H1 (cell line): Measurements from ENCODE around the gene SLN. TPM values are rescaled to one million over a fixed set of nuclear protein-coding genes. Genes with fewer than 3 reads are reported as not detected.

Experiments
- CTCF ChIA-PET: fragments of 300-600 bp; sonication (Branson Sonifier 250); formaldehyde crosslinking; loops from one replicate; lab custom pipeline; 2021; ENCODE audit not compliant: partially characterized antibody; lab: Charles Lee
- POLR2A ChIA-PET: fragments of 300-600 bp; sonication (Branson Sonifier 250); formaldehyde crosslinking; loops from one replicate; lab custom pipeline; 2021; ENCODE audit warnings: inconsistent platforms; ENCODE audit not compliant: partially characterized antibody; lab: Charles Lee
- DNase-seq, 2 experiments: peaks; one replicate each; pipeline versions ENCODE4 v3.0.0 to v3.0.0-alpha.2; 2010 to 2022; ENCODE audit warnings: low spot score in 2 of 2, low read depth in 1 of 2, mixed read lengths in 1 of 2
- FAIRE-seq: peaks from 2 replicates; lab custom pipeline; 2011; peaks lifted over from hg19 to GRCh38; lab: Jason Lieb, UNC
- H2AFZ ChIP-seq: 2 replicates; pipeline ENCODE4 v1.8.1; 2012; ENCODE audit warnings: low read length, inconsistent platforms
- H2AK5ac ChIP-seq: 2 replicates; pipeline ENCODE4 v1.6.1; 2013; ENCODE audit warnings: low read depth, low read length
- H2BK120ac ChIP-seq: replicated peaks from 2 replicates; pipeline ENCODE3; 2013; ENCODE audit warnings: low read depth, low read length, inconsistent platforms
- H2BK12ac ChIP-seq: 2 replicates; pipeline ENCODE4 v1.6.1; 2013; ENCODE audit warnings: low read depth, low read length
- H2BK15ac ChIP-seq: 2 replicates; pipeline ENCODE4 v1.6.1; 2013; ENCODE audit warnings: low read length
- H2BK20ac ChIP-seq: 2 replicates; pipeline ENCODE4 v1.6.1; 2013; ENCODE audit warnings: low read length
- H2BK5ac ChIP-seq: 2 replicates; pipeline ENCODE4 v1.6.1; 2013; ENCODE audit warnings: low read depth, low read length
- H3K14ac ChIP-seq: 2 replicates; pipeline ENCODE4 v1.6.1; 2013; ENCODE audit warnings: inconsistent platforms; ENCODE audit not compliant: insufficient read length
- H3K18ac ChIP-seq: 2 replicates; pipeline ENCODE4 v1.6.1; 2013; ENCODE audit warnings: low read length; ENCODE audit errors: extremely low read depth
- H3K23ac ChIP-seq: 2 replicates; pipeline ENCODE4 v1.6.1; 2013; ENCODE audit warnings: inconsistent platforms; ENCODE audit not compliant: insufficient read length
- H3K23me2 ChIP-seq: 2 replicates; pipeline ENCODE4 v1.6.1; 2013; ENCODE audit warnings: low read depth, low read length
- H3K27ac ChIP-seq: 2 replicates; pipeline ENCODE4 v1.6.1; 2011; ENCODE audit warnings: low read depth, low read length, inconsistent platforms
- H3K27me3 ChIP-seq, 4 experiments: replicated peaks in 1 of 4; 1 replicate in 1 of 4; 2 replicates in 3 of 4; pipeline versions ENCODE4 v1.6.1 to v1.8.1; 2011 to 2013; ENCODE audit warnings: low read length in 3 of 4, mild to moderate bottlenecking in 3 of 4, inconsistent platforms in 2 of 4, mixed read lengths in 2 of 4, moderate library complexity in 1 of 4; ENCODE audit not compliant: control insufficient read depth in 3 of 4, insufficient read depth in 3 of 4; ENCODE audit errors: extremely low read depth in 1 of 4
- H3K36me3 ChIP-seq, 4 experiments: 2 replicates each; pipeline versions ENCODE4 v1.6.1 to v1.8.1; 2011 to 2013; ENCODE audit warnings: mild to moderate bottlenecking in 4 of 4, low read length in 3 of 4, moderate library complexity in 2 of 4, control low read depth in 1 of 4, inconsistent platforms in 1 of 4; ENCODE audit not compliant: insufficient read depth in 4 of 4, control insufficient read depth in 2 of 4
- H3K4ac ChIP-seq: replicated peaks from 2 replicates; pipeline ENCODE3; 2013; ENCODE audit warnings: low read length, low read depth, mixed read lengths, inconsistent platforms; ENCODE audit not compliant: insufficient read length
- H3K4me1 ChIP-seq, 4 experiments: replicated peaks in 1 of 4; 1 replicate in 1 of 4; 2 replicates in 3 of 4; pipeline versions ENCODE4 v1.6.1 to v1.8.1; 2011 to 2013; ENCODE audit warnings: low read length in 3 of 4, inconsistent platforms in 2 of 4, mixed read lengths in 1 of 4; ENCODE audit not compliant: insufficient read depth in 4 of 4, control insufficient read depth in 3 of 4
- H3K4me2 ChIP-seq, 2 experiments: 2 replicates each; pipeline versions ENCODE4 v1.6.1 to v1.8.1; 2011 to 2013; ENCODE audit warnings: low read depth in 2 of 2, low read length in 2 of 2, control low read depth in 1 of 2, inconsistent platforms in 1 of 2, mild to moderate bottlenecking in 1 of 2; ENCODE audit not compliant: insufficient read depth in 1 of 2
- H3K4me3 ChIP-seq, 4 experiments: fragments of 200-600, 300-600 bp in 1 of 4; sonication (generic), shearing (Covaris generic), sonication (Bioruptor Twin) in 1 of 4; 2 replicates each; pipeline versions ENCODE4 v1.5.1 to v1.8.1; 2011 to 2016; ENCODE audit warnings: low read length in 4 of 4, low read depth in 3 of 4, control low read depth in 2 of 4, inconsistent platforms in 2 of 4, mild to moderate bottlenecking in 2 of 4, mixed read lengths in 1 of 4, moderate library complexity in 1 of 4; ENCODE audit not compliant: insufficient read depth in 2 of 4; ENCODE audit errors: extremely low read depth in 1 of 4
- H3K56ac ChIP-seq: replicated peaks from 2 replicates; pipeline ENCODE3; 2013; ENCODE audit warnings: low read depth, mild to moderate bottlenecking, mixed read lengths, low read length, inconsistent platforms; ENCODE audit not compliant: insufficient read length
- H3K79me1 ChIP-seq: 2 replicates; pipeline ENCODE4 v1.6.1; 2013; ENCODE audit warnings: low read depth, low read length, control low read depth
- H3K79me2 ChIP-seq, 2 experiments: 2 replicates each; pipeline versions ENCODE4 v1.6.1 to v1.8.1; 2012 to 2013; ENCODE audit warnings: low read length in 2 of 2, mild to moderate bottlenecking in 2 of 2, inconsistent platforms in 1 of 2; ENCODE audit not compliant: insufficient read depth in 2 of 2, control insufficient read depth in 1 of 2
- H3K9ac ChIP-seq, 4 experiments: replicated peaks in 1 of 4; 1 replicate in 1 of 4; 2 replicates in 3 of 4; pipeline versions ENCODE4 v1.6.1 to v1.8.1; 2011 to 2013; ENCODE audit warnings: low read depth in 3 of 4, low read length in 3 of 4, control low read depth in 2 of 4, mild to moderate bottlenecking in 2 of 4, moderate library complexity in 2 of 4, inconsistent platforms in 1 of 4; ENCODE audit errors: extremely low read depth in 1 of 4
- H3K9me3 ChIP-seq, 2 experiments: 2 replicates each; pipeline versions ENCODE4 v1.6.1 to v1.8.1; 2012 to 2013; ENCODE audit warnings: mild to moderate bottlenecking in 2 of 2, moderate library complexity in 2 of 2, control low read depth in 1 of 2, inconsistent platforms in 1 of 2, low read depth in 1 of 2, low read length in 1 of 2, mixed read lengths in 1 of 2; ENCODE audit not compliant: insufficient read depth in 2 of 2
- H4K20me1 ChIP-seq, 2 experiments: replicated peaks in 1 of 2; 2 replicates each; pipeline versions ENCODE3 to v1.8.1; 2011 to 2013; ENCODE audit warnings: inconsistent platforms in 2 of 2, low read length in 2 of 2, mild to moderate bottlenecking in 1 of 2; ENCODE audit not compliant: insufficient read depth in 2 of 2, control insufficient read depth in 1 of 2
- H4K5ac ChIP-seq: 2 replicates; pipeline ENCODE4 v1.6.1; 2013; ENCODE audit warnings: low read length, low read depth, mixed read lengths, inconsistent platforms; ENCODE audit not compliant: insufficient read length
- H4K8ac ChIP-seq: 2 replicates; pipeline ENCODE4 v1.8.0; 2013; ENCODE audit warnings: mild to moderate bottlenecking, moderate library complexity, low read length, inconsistent platforms; ENCODE audit not compliant: insufficient read depth; ENCODE audit errors: extremely low read depth
- H4K91ac ChIP-seq: replicated peaks from 2 replicates; pipeline ENCODE3; 2013; ENCODE audit warnings: low read length, mixed read lengths, inconsistent platforms; ENCODE audit not compliant: insufficient read length
- EGR1 ChIP-seq: IDR thresholded peaks from 2 replicates; pipeline ENCODE4 v1.6.1; 2011; ENCODE audit warnings: low read depth, low read length, borderline replicate concordance
- GTF2F1 ChIP-seq: IDR thresholded peaks from 2 replicates; pipeline ENCODE4 v1.6.1; 2012; ENCODE audit warnings: low read depth, low read length, improper control_type of control experiment, borderline replicate concordance
- HDAC2 ChIP-seq, 2 experiments: fragments of 300-600 bp in 1 of 2; sonication (generic) in 1 of 2; IDR thresholded peaks; 2 replicates each; pipeline ENCODE4 v1.6.1; 2011 to 2012; ENCODE audit warnings: low read depth in 2 of 2, low read length in 2 of 2, mild to moderate bottlenecking in 2 of 2, moderate library complexity in 2 of 2, borderline replicate concordance in 1 of 2, inconsistent platforms in 1 of 2
- HDAC6 ChIP-seq: IDR thresholded peaks from one replicate; pipeline ENCODE4 v1.7.1; 2012; ENCODE audit warnings: low read depth, mild to moderate bottlenecking, inconsistent platforms, low read length, moderate library complexity
- POLR2A ChIP-seq, 2 experiments: IDR thresholded peaks; 1 replicate in 1 of 2; 2 replicates in 1 of 2; pipeline ENCODE4 v1.6.1; 2011; ENCODE audit warnings: low read depth in 2 of 2, low read length in 2 of 2, mild to moderate bottlenecking in 2 of 2; ENCODE audit errors: control extremely low read depth in 1 of 2
- POLR2AphosphoS5 ChIP-seq: IDR thresholded peaks from 2 replicates; pipeline ENCODE4 v1.6.1; 2011; ENCODE audit warnings: low read depth, low read length
- SAP30 ChIP-seq: fragments of 300-600 bp; sonication (generic); IDR thresholded peaks from 2 replicates; pipeline ENCODE4 v1.7.1; 2012; ENCODE audit warnings: low read length, moderate library complexity, mild to moderate bottlenecking, inconsistent platforms; ENCODE audit not compliant: insufficient read depth, insufficient replicate concordance
- SP4 ChIP-seq: IDR thresholded peaks from 2 replicates; pipeline ENCODE4 v1.6.1; 2012; ENCODE audit warnings: low read length, inconsistent platforms
- SUZ12 ChIP-seq: fragments of 200-600 bp; sonication (generic); IDR thresholded peaks from 2 replicates; pipeline ENCODE4 v1.6.1; 2012; ENCODE audit warnings: mild to moderate bottlenecking, inconsistent platforms, low read length, moderate library complexity, mixed read lengths
- TAF7 ChIP-seq: optimal IDR thresholded peaks from 2 replicates; pipeline ENCODE3; 2011; ENCODE audit warnings: low read depth, mild to moderate bottlenecking, inconsistent platforms, low read length, moderate library complexity, borderline replicate concordance
- TBP ChIP-seq: IDR thresholded peaks from 2 replicates; pipeline ENCODE4 v1.6.1; 2011; ENCODE audit warnings: low read depth, low read length, improper control_type of control experiment
- ZNF274 ChIP-seq: IDR thresholded peaks from 2 replicates; pipeline ENCODE4 v1.7.0; 2012; ENCODE audit warnings: low read length, borderline replicate concordance; ENCODE audit errors: extremely low read depth
- WGBS, 2 experiments: shearing (Covaris generic) in 1 of 2; methylation state at CpG; one replicate each; pipeline versions ENCODE4 v1.1.6 to v1.1.7; 2013 to 2015; ENCODE audit warnings: low lambda C conversion rate in 2 of 2, mixed read lengths in 2 of 2, inconsistent platforms in 1 of 2, low coverage in 1 of 2, missing lambda C conversion rate in 1 of 2; ENCODE audit not compliant: insufficient replicate concordance in 2 of 2, insufficient coverage in 1 of 2, insufficient read length in 1 of 2; ENCODE audit errors: extremely low coverage in 1 of 2, missing lambda C conversion rate in 1 of 2; 5-methylcytosine and 5-hydroxymethylcytosine counted together
- polyA plus RNA-seq, 7 experiments: library from polyadenylated mRNA; depleted of rRNA in 3 of 7; stranded (reverse) in 5 of 7; unstranded in 2 of 7; fragments of >200 nt in 5 of 7; fragments of 200-250 nt in 2 of 7; gene quantifications; 1 replicate in 5 of 7; 2 replicates in 1 of 7; 4 replicates in 1 of 7; pipeline versions ENCODE4 v1.2.1 to v1.2.3, GENCODE V29; 2011 to 2013; ENCODE audit warnings: missing spikeins in 2 of 7, mixed read lengths in 2 of 7
- total RNA-seq: library from RNA; stranded (reverse); fragmentation: NEBNext Ultra II Directional; extraction: Animal tissue kit (Norgen Biotek cat#: 25700); gene quantifications from 2 replicates; pipeline ENCODE4 v1.2.1, GENCODE V29; 2021
- TF ChIP-seq, protein P1 (sequence below): IDR thresholded peaks from 2 replicates; pipeline ENCODE4 v1.6.1; 2012; ENCODE audit warnings: low read length, inconsistent platforms

SLN gene
- total and polyA plus RNA-seq, 2 of the 8 experiments (the other 6 are each of a cell fraction or from before 2014, with no cell fraction given): not detected

DNA sequence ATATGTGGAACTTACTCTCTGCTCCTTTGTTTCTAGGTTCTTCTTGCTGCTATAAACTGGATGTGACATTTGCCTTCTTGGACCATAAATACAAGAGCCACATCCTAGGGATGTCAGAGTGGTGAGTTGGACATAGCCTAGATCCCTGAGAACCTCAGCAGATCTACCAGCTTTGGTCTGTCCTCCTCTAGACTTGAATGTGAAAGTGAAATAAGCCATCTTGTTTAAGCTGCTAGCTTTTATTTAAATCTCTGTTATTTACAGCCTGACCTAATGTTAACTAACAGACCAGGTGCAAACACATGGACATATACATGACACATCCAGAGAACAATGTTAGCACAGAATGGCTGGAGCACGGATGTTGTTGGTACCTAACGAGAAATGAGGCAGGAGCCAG lies 36.0 kb downstream of the SLN start:
- H3K27me3 ChIP-seq: no peaks in the 10 kb centered on the region
- no peaks in the 10 kb centered on the region for H3K4me1 ChIP-seq
- H3K23ac ChIP-seq: no peak overlapping the region
- FAIRE-seq (no peak), DNase-seq (no peak)
- no peak overlapping the region for H2AFZ ChIP-seq
- no peak overlapping the region for H4K8ac ChIP-seq
- no peak overlapping the region for H2BK5ac ChIP-seq
- no peak overlapping the region for H3K4me2 ChIP-seq
- H2AK5ac ChIP-seq: no peak overlapping the region
- H3K14ac ChIP-seq: no peak overlapping the region
- H3K9me3 ChIP-seq: no peaks in the 10 kb centered on the region
- no peak overlapping the region for H3K56ac ChIP-seq
- ChIA-PET CTCF (interaction anchor here (0.6 to 3.8 kb wide), 12 partner anchors 10 to 128 kb away, joined by 3 to 32 read pairs (median 5); no protein-coding TSS in a partner anchor), POLR2A (no interaction called here)
- no peak overlapping the region for H2BK12ac ChIP-seq
- H3K4ac ChIP-seq: no peak overlapping the region
- 100% methylated on average over 2 of the region's 2 CpGs; no CpG with 5 or more reads in 1 of the 2 experiments for WGBS, 2 experiments
- H4K91ac ChIP-seq: no peak overlapping the region
- H3K9ac ChIP-seq: no peak overlapping the region
- no peaks in the 10 kb centered on the region for H3K79me1 ChIP-seq
- H3K27ac ChIP-seq: no peak overlapping the region
- H4K5ac ChIP-seq: no peak overlapping the region
- H3K4me3 ChIP-seq: no peak overlapping the region
- H4K20me1 ChIP-seq: no peaks in the 10 kb centered on the region
- H3K36me3 ChIP-seq: no peaks in the 10 kb centered on the region
- no peaks in the 10 kb centered on the region for H3K23me2 ChIP-seq
- H3K18ac ChIP-seq: no peak overlapping the region
- H2BK20ac ChIP-seq: no peak overlapping the region
- no peak overlapping the region for H2BK120ac ChIP-seq
- H3K79me2 ChIP-seq: no peaks in the 10 kb centered on the region
- no peak overlapping the region for H2BK15ac ChIP-seq
- TF ChIP-seq HDAC2 (IDR thresholded peaks at IDR 0.05; ENCODE audit: borderline replicate concordance in 1 of 2, low read depth in 2 of 2, low read length in 2 of 2) (no peak), POLR2A (IDR thresholded peaks at IDR 0.05; ENCODE audit: control extremely low read depth in 1 of 2, low read depth in 2 of 2, low read length in 2 of 2) (no peak), SAP30 (no peak), TBP (no peak), EGR1 (no peak), HDAC6 (no peak), SP4 (no peak), GTF2F1 (no peak), SUZ12 (no peak), POLR2AphosphoS5 (no peak), ZNF274 (no peak), TAF7 (no peak)
- TF ChIP-seq, protein P1, sequence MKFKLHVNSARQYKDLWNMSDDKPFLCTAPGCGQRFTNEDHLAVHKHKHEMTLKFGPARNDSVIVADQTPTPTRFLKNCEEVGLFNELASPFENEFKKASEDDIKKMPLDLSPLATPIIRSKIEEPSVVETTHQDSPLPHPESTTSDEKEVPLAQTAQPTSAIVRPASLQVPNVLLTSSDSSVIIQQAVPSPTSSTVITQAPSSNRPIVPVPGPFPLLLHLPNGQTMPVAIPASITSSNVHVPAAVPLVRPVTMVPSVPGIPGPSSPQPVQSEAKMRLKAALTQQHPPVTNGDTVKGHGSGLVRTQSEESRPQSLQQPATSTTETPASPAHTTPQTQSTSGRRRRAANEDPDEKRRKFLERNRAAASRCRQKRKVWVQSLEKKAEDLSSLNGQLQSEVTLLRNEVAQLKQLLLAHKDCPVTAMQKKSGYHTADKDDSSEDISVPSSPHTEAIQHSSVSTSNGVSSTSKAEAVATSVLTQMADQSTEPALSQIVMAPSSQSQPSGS: no peak
